Left lung (tissue), 10 donors: ENCODE measurements around the gene PPM1G. TPM values are rescaled to one million over a fixed set of nuclear protein-coding genes. Genes with fewer than 3 reads are reported as not detected.
A peak's percentile ranks its signal among the peaks of the same experiment; 100 is the strongest.

Experiments used
- ATAC-seq: fragments of 200-7000 bp; cut with Tn5 transposase; one replicate; pipeline ENCODE4 v1.9.1; 2020; ENCODE audit warnings: moderate library complexity
- DNase-seq, 4 donors: peaks; one replicate each; pipeline ENCODE4 v3.0.0-alpha.2; 2013 to 2020
- H3K27ac ChIP-seq, 2 donors: fragments of 200-600 bp; sonication (generic) in 1 of 2; one replicate each; pipeline versions ENCODE4 v1.5.0 to v1.8.0; 2020 to 2021
- H3K27me3 ChIP-seq, 2 donors: fragments of 200-600 bp; sonication (generic) in 1 of 2; one replicate each; pipeline versions ENCODE4 v1.5.0 to v1.8.0; 2020 to 2021
- H3K36me3 ChIP-seq, 2 donors: fragments of 200-600 bp; sonication (generic) in 1 of 2; one replicate each; pipeline versions ENCODE4 v1.5.0 to v1.8.0; 2020 to 2021
- H3K4me1 ChIP-seq, 2 donors: fragments of 200-600 bp; one replicate each; pipeline ENCODE4 v1.8.0; 2021
- H3K4me3 ChIP-seq, 2 donors: fragments of 200-600 bp; sonication (generic) in 1 of 2; one replicate each; pipeline versions ENCODE4 v1.5.0 to v1.8.0; 2020 to 2021; ENCODE audit warnings: mild to moderate bottlenecking in 1 of 2
- H3K9me3 ChIP-seq, 2 donors: fragments of 200-600 bp; sonication (generic) in 1 of 2; one replicate each; pipeline versions ENCODE4 v1.5.0 to v1.8.0; 2020 to 2021
- CTCF ChIP-seq, 2 donors: fragments of 200-600 bp; sonication (generic) in 1 of 2; IDR thresholded peaks; one replicate each; pipeline versions ENCODE4 v1.5.0 to v1.8.0; 2021; ENCODE audit warnings: antibody characterized with exemption in 2 of 2
- intact Hi-C, 2 donors: fragments of 100-400 bp; cut with DNase I; formaldehyde crosslinking; loops; one replicate each; pipeline versions ENCODE4 v1.11.2 to v1.14.2; 2022
- polyA plus RNA-seq, 6 donors: library from polyadenylated mRNA; unstranded; fragments of 120-200 nt; gene quantifications; one replicate each; pipeline ENCODE4 v1.2.1, GENCODE V29; 2013; ENCODE audit not compliant: insufficient read length in 6 of 6
- total RNA-seq, 2 donors: library from RNA; stranded (reverse); fragmentation: NEBNext Ultra II Directional; extraction: Animal tissue kit (Norgen Biotek cat#: 25700); gene quantifications; one replicate each; pipeline ENCODE4 v1.2.1, GENCODE V29; 2021
- donor health status: DM: no; HTN: yes; CAD: no.
- donor health status: DM: no; HTN: no; CAD: no.

PPM1G gene
- total and polyA plus RNA-seq, 8 donors = 55.5 to 88.0 (median 77.1) TPM

DNA sequence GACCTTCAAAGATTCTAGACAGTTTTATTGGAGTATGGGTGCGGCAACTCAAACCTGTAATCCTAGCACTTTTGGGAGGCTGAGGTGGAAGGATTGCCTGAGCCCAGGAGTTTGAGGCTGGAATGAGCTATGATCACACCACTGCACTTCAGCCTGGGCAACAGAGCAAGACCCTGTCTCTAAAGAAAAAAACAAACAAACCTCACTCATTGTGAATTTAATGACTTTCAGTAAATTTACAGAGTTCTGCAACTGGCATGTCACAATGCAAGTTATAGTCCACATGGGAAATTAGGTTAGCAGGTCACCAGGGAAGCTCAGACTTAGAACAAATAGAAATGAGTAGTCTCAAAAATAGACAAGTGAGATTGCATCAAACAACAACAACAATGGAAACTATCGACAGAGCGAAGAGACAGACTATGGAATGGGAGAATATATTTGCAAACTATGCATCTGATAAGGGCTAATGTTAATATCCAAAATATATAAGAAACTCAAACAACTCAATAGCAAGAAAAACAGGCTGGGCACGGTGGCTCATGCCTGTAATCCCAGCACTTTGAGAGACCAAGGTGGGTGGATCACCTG is 12.4 kb upstream of the PPM1G start:
- intact Hi-C loops = no loop called here
- H3K27me3 ChIP-seq = no peaks in the 10 kb centered on the region
- TF ChIP-seq CTCF (IDR thresholded peaks at IDR 0.05) = no peak
- ATAC-seq (no peak), DNase-seq (no peak)
- no peaks in the 10 kb centered on the region for H3K36me3 ChIP-seq
- no peaks in the 10 kb centered on the region for H3K4me1 ChIP-seq
- no peak overlapping the region for H3K4me3 ChIP-seq
- H3K9me3 ChIP-seq = no peaks in the 10 kb centered on the region
- no peak overlapping the region for H3K27ac ChIP-seq

- no peak overlapping the region for H3K27ac ChIP-seq
- ATAC-seq (no peak), DNase-seq (no peak)
- no peaks in the 10 kb centered on the region for H3K4me1 ChIP-seq
- H3K36me3 ChIP-seq = no peaks in the 10 kb centered on the region
- intact Hi-C loops = no loop called here
- H3K27me3 ChIP-seq = no peaks in the 10 kb centered on the region
- no peaks in the 10 kb centered on the region for H3K9me3 ChIP-seq
- H3K4me3 ChIP-seq = no peak overlapping the region
- no peak for TF ChIP-seq CTCF (IDR thresholded peaks at IDR 0.05)
Observed at GRCh38 chr2:27420996-27421395, 11.6 kb upstream of the PPM1G start.

DNA sequence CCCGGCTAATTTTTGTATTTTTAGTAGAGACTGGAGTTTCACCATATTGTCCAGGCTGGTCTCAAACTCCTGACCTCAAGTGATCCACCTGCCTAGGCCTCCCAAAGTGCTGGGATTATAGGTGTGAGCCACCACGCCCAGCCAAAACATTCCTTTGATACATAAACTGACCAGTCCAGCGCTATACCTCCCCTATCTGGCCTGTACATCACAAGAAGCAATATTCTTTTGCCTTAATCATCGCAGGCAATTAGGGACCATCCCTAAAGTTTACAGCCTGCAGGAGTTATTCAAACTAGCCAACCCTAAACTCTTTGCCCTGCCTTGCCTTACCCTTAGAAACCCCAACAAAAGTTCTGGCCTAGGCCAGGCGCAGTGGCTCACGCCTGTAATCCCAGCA is 6.8 kb upstream of the PPM1G start:
- no peaks in the 10 kb centered on the region for H3K36me3 ChIP-seq
- H3K27me3 ChIP-seq = no peaks in the 10 kb centered on the region
- intact Hi-C loops = no loop called here
- H3K9me3 ChIP-seq = no peaks in the 10 kb centered on the region
- TF ChIP-seq CTCF (IDR thresholded peaks at IDR 0.05) = no peak
- no peak overlapping the region for H3K4me3 ChIP-seq
- no peaks in the 10 kb centered on the region for H3K4me1 ChIP-seq
- DNase-seq (no peak), ATAC-seq (no peak)
- no peak overlapping the region for H3K27ac ChIP-seq

- no peak for ATAC-seq
- no peaks in the 10 kb centered on the region for H3K36me3 ChIP-seq
- H3K9me3 ChIP-seq = no peaks in the 10 kb centered on the region
- peaks cover 6 to 19% of the 10 kb centered on the region in 2 donors for H3K4me1 ChIP-seq
- H3K27ac ChIP-seq = no peak overlapping the region
- no peaks in the 10 kb centered on the region for H3K27me3 ChIP-seq
- no peak overlapping the region for H3K4me3 ChIP-seq
- TF ChIP-seq CTCF (IDR thresholded peaks at IDR 0.05) = no peak
- DNase-seq = no peak
- intact Hi-C loops = no loop called here
Observed at GRCh38 chr2:27412419-27413152, 3.2 kb upstream of the PPM1G start.

DNA sequence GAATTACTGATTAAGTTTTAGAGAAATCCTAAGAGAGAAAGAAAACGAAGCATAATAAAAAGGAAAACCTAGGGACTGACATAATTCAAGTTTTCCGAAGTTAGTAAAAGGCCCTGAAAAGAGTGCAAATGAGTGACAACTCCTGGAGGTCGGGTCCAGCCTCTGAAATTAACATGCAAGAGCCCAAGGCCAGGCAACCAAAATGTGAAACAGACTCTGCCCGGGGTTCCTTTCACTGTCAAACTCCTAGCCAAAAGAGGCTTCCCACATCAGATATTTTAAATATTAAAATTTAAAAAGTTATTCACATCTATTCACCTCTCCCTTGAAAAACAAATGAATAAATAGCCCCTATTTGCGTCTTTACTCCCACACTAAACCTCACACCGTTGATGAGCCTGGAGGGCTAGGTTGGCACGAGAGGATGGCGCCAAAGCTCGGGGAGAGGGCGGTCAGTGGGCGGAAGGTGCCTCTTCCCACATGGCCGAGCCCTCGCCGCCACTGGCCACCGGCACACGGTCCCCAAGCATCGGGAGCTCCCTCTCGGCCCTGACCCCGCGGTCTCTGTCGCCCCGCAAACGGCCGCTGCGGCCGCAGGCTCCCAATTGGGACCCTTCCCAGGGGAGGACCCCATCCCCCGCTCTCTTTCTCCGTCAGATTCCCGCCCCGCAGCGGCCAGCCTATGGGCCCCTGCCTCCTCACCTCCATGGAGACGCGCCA is 630 bp downstream of the PPM1G start:
- Histone ChIP-seq H3K27me3 (no peaks in the 10 kb centered on the region), H3K36me3 (peaks cover 0 to 16% of the 10 kb centered on the region in 2 donors), H3K4me1 (peaks cover 7 to 33% of the 10 kb centered on the region in 2 donors), H3K27ac (peak overlapping the region; percentile 72 to 94), H3K9me3 (no peaks in the 10 kb centered on the region), H3K4me3 (peak overlapping the region; percentile 100)
- DNase-seq (no peak), ATAC-seq (peak; percentile 57)
- TF ChIP-seq CTCF (IDR thresholded peaks at IDR 0.05) = no peak
- intact Hi-C loops = no loop called here
